ENCODE results near the gene NEURL1B. TPM values are rescaled to one million over a fixed set of nuclear protein-coding genes. Genes with fewer than 3 reads are reported as not detected.

NEURL1B gene
- total and polyA plus RNA-seq, 2 donors (not counting 1 experiment from before 2014, with no cell fraction given) = 0.06 to 0.17 TPM

GRCh38 chr5:172616136-172616535 is 24.9 kb upstream of the NEURL1B start:
- Histone ChIP-seq H4K20me1 (ENCODE audit: control insufficient read depth, insufficient read depth, low read length, poor library complexity, severe bottlenecking) (no peaks in the 10 kb centered on the region), H3K4me1 (ENCODE audit: control insufficient read depth in 2 of 2, insufficient read depth in 2 of 2, low read length in 2 of 2) (no peaks in the 10 kb centered on the region), H3K4me2 (replicated peaks; ENCODE audit: low read depth, low read length, poor library complexity, severe bottlenecking) (no peak overlapping the region), H3K79me2 (ENCODE audit: control insufficient read depth, insufficient read depth, low read length) (no peaks in the 10 kb centered on the region), H3K4me3 (ENCODE audit: control extremely low read depth in 1 of 5, extremely low read depth in 1 of 5, insufficient read depth in 1 of 5, low read depth in 2 of 5, low read length in 4 of 5) (no peak overlapping the region), H3K36me3 (replicated peaks in 1 of 2; ENCODE audit: control extremely low read depth in 1 of 2, control insufficient read depth in 1 of 2, extremely low read depth in 1 of 2, insufficient read depth in 2 of 2, low read length in 1 of 2) (no peaks in the 10 kb centered on the region), H2AFZ (ENCODE audit: insufficient read depth, low read depth, low read length, poor library complexity, severe bottlenecking) (no peak overlapping the region), H3K9ac (ENCODE audit: low read length) (no peak overlapping the region), H3K27ac (ENCODE audit: low read length in 2 of 2) (no peak overlapping the region), H3K27me3 (replicated peaks in 1 of 4; ENCODE audit: control extremely low read depth in 1 of 4, control insufficient read depth in 3 of 4, insufficient read depth in 4 of 4, low read length in 3 of 4) (no peaks in the 10 kb centered on the region), H3K9me3 (ENCODE audit: control extremely low read depth in 1 of 3, control insufficient read depth in 2 of 3, insufficient read depth in 1 of 3, low read length in 2 of 3) (peaks cover 0 to 16% (median 0%) of the 10 kb centered on the region in 3 donors)
- intact Hi-C loops (cut with micrococcal nuclease) = no loop called here
- ATAC-seq (ENCODE audit: low read depth) (no peak), DNase-seq (no peak)
- no peak overlapping the region for H3K27ac Mint-ChIP-seq
- peaks cover 6% of the 10 kb centered on the region for H3K4me1 Mint-ChIP-seq
- CTCF ChIA-PET = interaction anchor here (0.7 to 1.0 kb wide), 2 partner anchors 9 to 108 kb away, joined by 3 read pairs; no protein-coding TSS in a partner anchor
- POLR2A ChIA-PET = no interaction called here
- no peak overlapping the region for H3K4me3 Mint-ChIP-seq
- H3K27me3 Mint-ChIP-seq = no peaks in the 10 kb centered on the region
- WGBS (ENCODE audit: insufficient coverage) = no CpG with 5 or more reads among the region's 5 CpGs
- TF ChIP-seq EZH2 (IDR thresholded peaks at IDR 0.05; ENCODE audit: borderline replicate concordance, insufficient read depth, low read depth, low read length, poor library complexity, severe bottlenecking) (no peak), CTCF (IDR thresholded peaks at IDR 0.05) (no peak)
- H3K9me3 Mint-ChIP-seq (ENCODE audit: insufficient read depth) = peaks cover 12% of the 10 kb centered on the region

- H4K20me1 ChIP-seq (ENCODE audit: control insufficient read depth, insufficient read depth, low read length, poor library complexity, severe bottlenecking) = no peaks in the 10 kb centered on the region
- H3K4me1 ChIP-seq (ENCODE audit: control insufficient read depth in 2 of 2, insufficient read depth in 2 of 2, low read length in 2 of 2) = no peaks in the 10 kb centered on the region
- no peaks in the 10 kb centered on the region for H3K27me3 ChIP-seq (replicated peaks in 1 of 4; ENCODE audit: control extremely low read depth in 1 of 4, control insufficient read depth in 3 of 4, insufficient read depth in 4 of 4, low read length in 3 of 4)
- POLR2A ChIA-PET = no interaction called here
- H3K4me1 Mint-ChIP-seq = peaks cover 6% of the 10 kb centered on the region
- no peak overlapping the region for H3K4me3 ChIP-seq (ENCODE audit: control extremely low read depth in 1 of 5, extremely low read depth in 1 of 5, insufficient read depth in 1 of 5, low read depth in 2 of 5, low read length in 4 of 5)
- TF ChIP-seq EZH2 (IDR thresholded peaks at IDR 0.05; ENCODE audit: borderline replicate concordance, insufficient read depth, low read depth, low read length, poor library complexity, severe bottlenecking) = no peak
- TF ChIP-seq CTCF (IDR thresholded peaks at IDR 0.05) = no peak
- no peak overlapping the region for H3K27ac Mint-ChIP-seq
- H2AFZ ChIP-seq (ENCODE audit: insufficient read depth, low read depth, low read length, poor library complexity, severe bottlenecking) = no peak overlapping the region
- no peak overlapping the region for H3K4me2 ChIP-seq (replicated peaks; ENCODE audit: low read depth, low read length, poor library complexity, severe bottlenecking)
- DNase-seq = no peak
- intact Hi-C loops (cut with micrococcal nuclease) = no loop called here
- H3K4me3 Mint-ChIP-seq = no peak overlapping the region
- no peaks in the 10 kb centered on the region for H3K79me2 ChIP-seq (ENCODE audit: control insufficient read depth, insufficient read depth, low read length)
- H3K9me3 ChIP-seq (ENCODE audit: control extremely low read depth in 1 of 3, control insufficient read depth in 2 of 3, insufficient read depth in 1 of 3, low read length in 2 of 3) = peaks cover 0 to 16% (median 0%) of the 10 kb centered on the region in 3 donors
- H3K9me3 Mint-ChIP-seq (ENCODE audit: insufficient read depth) = peaks cover 12% of the 10 kb centered on the region
- whole genome bisulfite sequencing (ENCODE audit: insufficient coverage) = 87% methylated on average over 12 of the region's 16 CpGs
- no peak overlapping the region for H3K27ac ChIP-seq (ENCODE audit: low read length in 2 of 2)
- H3K27me3 Mint-ChIP-seq = no peaks in the 10 kb centered on the region
- no peak overlapping the region for H3K9ac ChIP-seq (ENCODE audit: low read length)
- no peaks in the 10 kb centered on the region for H3K36me3 ChIP-seq (replicated peaks in 1 of 2; ENCODE audit: control extremely low read depth in 1 of 2, control insufficient read depth in 1 of 2, extremely low read depth in 1 of 2, insufficient read depth in 2 of 2, low read length in 1 of 2)
- CTCF ChIA-PET = no interaction called here
- no peak for ATAC-seq (ENCODE audit: low read depth)
Observed at GRCh38 chr5:172616730-172617129, 24.3 kb upstream of the NEURL1B start.

Measured in B cell (primary cell).